Parathyroid adenoma (tissue), 2 donors: Measurements from ENCODE around the gene TMSB15B.
"Not testable (repeated sequence)": the region's sequence is repeated elsewhere in the genome, so short reads cannot be mapped to it uniquely, and the experiment has no call there.

Experiments used
- H2AFZ ChIP-seq: fragments of 300-600 bp; sonication (generic); one replicate; pipeline ENCODE4 v1.7.0; 2017; ENCODE audit warnings: antibody characterized with exemption, mild to moderate bottlenecking
- H3K27ac ChIP-seq: fragments of 300-600 bp; sonication (generic); one replicate; pipeline ENCODE4 v1.7.0; 2017
- H3K27me3 ChIP-seq: fragments of 300-600 bp; sonication (generic); one replicate; pipeline ENCODE4 v1.7.0; 2017; ENCODE audit warnings: low read length; ENCODE audit not compliant: control insufficient read depth, insufficient read depth
- H3K36me3 ChIP-seq: fragments of 300-600 bp; sonication (generic); one replicate; pipeline ENCODE4 v1.7.0; 2017; ENCODE audit warnings: low read length; ENCODE audit not compliant: control insufficient read depth, insufficient read depth
- H3K4me1 ChIP-seq: fragments of 300-600 bp; sonication (generic); one replicate; pipeline ENCODE4 v1.7.0; 2017; ENCODE audit warnings: control low read depth
- H3K4me2 ChIP-seq: fragments of 300-600 bp; sonication (generic); one replicate; pipeline ENCODE4 v1.7.0; 2017; ENCODE audit warnings: low read length
- H3K4me3 ChIP-seq: fragments of 300-600 bp; sonication (generic); one replicate; pipeline ENCODE4 v1.7.0; 2017; ENCODE audit warnings: low read depth, low read length
- H3K79me2 ChIP-seq: fragments of 300-600 bp; sonication (generic); one replicate; pipeline ENCODE4 v1.7.0; 2017; ENCODE audit warnings: control low read depth
- H3K9ac ChIP-seq: fragments of 300-600 bp; sonication (generic); one replicate; pipeline ENCODE4 v1.7.0; 2017; ENCODE audit warnings: mild to moderate bottlenecking
- H3K9me3 ChIP-seq: fragments of 300-600 bp; sonication (generic); one replicate; pipeline ENCODE4 v1.7.0; 2017; ENCODE audit warnings: low read length; ENCODE audit not compliant: control insufficient read depth
- TF ChIP-seq, protein P1 (sequence below): fragments of 300-600 bp; sonication (generic); IDR thresholded peaks from one replicate; pipeline ENCODE4 v1.7.0; 2017; ENCODE audit warnings: antibody characterized with exemption, mild to moderate bottlenecking
- donor health status: primary hyperparathyroidism.

The TMSB15B gene

DNA sequence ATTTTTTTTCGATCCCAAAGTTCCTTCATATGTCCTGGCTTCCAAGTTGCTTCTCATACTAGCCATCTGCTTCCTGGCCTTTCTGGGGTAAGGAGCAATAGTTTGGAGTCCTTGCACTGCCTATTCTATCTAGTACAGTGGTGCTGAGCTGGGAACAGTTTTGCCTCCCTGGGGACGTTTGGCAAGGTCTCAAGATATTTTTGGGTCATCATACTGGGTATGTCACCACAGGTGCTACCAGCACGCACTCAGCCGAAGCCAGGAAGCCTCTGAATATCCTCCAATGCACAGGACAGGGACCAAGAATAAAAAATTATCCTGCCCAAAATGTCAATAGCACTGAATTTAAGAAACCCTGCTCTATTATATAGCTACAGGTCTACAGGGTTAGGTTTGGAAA lies 35.4 kb upstream of the TMSB15B start:
- no peaks in the 10 kb centered on the region for H3K36me3 ChIP-seq
- H3K79me2 ChIP-seq = no peaks in the 10 kb centered on the region
- no peak overlapping the region for H3K4me3 ChIP-seq
- no peaks in the 10 kb centered on the region for H3K9me3 ChIP-seq
- TF ChIP-seq, protein P1, sequence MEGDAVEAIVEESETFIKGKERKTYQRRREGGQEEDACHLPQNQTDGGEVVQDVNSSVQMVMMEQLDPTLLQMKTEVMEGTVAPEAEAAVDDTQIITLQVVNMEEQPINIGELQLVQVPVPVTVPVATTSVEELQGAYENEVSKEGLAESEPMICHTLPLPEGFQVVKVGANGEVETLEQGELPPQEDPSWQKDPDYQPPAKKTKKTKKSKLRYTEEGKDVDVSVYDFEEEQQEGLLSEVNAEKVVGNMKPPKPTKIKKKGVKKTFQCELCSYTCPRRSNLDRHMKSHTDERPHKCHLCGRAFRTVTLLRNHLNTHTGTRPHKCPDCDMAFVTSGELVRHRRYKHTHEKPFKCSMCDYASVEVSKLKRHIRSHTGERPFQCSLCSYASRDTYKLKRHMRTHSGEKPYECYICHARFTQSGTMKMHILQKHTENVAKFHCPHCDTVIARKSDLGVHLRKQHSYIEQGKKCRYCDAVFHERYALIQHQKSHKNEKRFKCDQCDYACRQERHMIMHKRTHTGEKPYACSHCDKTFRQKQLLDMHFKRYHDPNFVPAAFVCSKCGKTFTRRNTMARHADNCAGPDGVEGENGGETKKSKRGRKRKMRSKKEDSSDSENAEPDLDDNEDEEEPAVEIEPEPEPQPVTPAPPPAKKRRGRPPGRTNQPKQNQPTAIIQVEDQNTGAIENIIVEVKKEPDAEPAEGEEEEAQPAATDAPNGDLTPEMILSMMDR = no peak
- no peak overlapping the region for H2AFZ ChIP-seq
- H3K27me3 ChIP-seq = no peaks in the 10 kb centered on the region
- no peak overlapping the region for H3K27ac ChIP-seq
- H3K4me2 ChIP-seq = no peak overlapping the region
- no peak overlapping the region for H3K9ac ChIP-seq
- no peaks in the 10 kb centered on the region for H3K4me1 ChIP-seq

DNA sequence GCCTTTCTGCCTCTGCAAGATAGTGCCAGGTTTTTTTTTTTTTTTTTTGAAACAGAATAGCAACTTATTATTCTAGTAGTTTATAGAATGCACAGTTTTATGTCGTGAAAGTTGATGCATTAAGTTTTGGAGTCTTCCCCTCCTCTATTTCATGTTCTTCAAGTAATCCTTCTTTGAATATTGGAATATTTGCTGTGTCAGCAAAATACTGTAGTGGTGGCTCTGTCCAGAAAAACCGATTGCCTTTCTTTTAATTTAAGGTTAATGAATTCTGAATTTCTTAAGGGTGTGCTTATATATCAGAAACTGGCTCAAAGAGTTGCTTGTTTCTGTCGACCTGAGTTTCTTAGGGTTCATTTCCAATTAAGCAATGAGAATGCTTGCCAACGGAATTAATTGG lies 34.8 kb upstream of the TMSB15B start:
- Histone ChIP-seq H2AFZ (no peak overlapping the region), H3K9me3 (no peaks in the 10 kb centered on the region), H3K27ac (no peak overlapping the region), H3K4me2 (no peak overlapping the region), H3K4me1 (no peaks in the 10 kb centered on the region), H3K79me2 (no peaks in the 10 kb centered on the region), H3K27me3 (no peaks in the 10 kb centered on the region), H3K4me3 (no peak overlapping the region), H3K9ac (no peak overlapping the region), H3K36me3 (no peaks in the 10 kb centered on the region)
- TF ChIP-seq, protein P1 = no peak

DNA sequence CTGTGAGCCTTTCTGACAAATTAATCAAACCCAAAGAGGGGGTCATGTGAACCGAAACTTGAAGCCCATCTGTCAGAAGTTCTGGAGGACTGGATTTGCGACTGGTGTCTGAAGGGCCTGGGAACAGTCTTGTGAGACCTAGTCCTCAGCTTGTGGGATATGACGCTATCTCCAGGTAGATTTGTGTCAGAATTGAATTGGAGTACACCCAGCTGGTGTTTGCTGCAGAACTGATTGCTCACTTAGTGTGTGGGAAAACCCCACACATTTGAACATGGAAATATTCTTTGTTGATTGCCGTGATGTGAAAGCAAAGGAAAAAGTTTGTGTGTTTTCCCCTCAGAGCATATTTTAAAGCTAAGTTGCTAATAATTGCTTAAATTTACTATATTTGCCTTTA lies 30.3 kb upstream of the TMSB15B start:
- Histone ChIP-seq H3K4me1 (no peaks in the 10 kb centered on the region), H3K79me2 (no peaks in the 10 kb centered on the region), H2AFZ (no peak overlapping the region), H3K36me3 (no peaks in the 10 kb centered on the region), H3K27me3 (no peaks in the 10 kb centered on the region), H3K4me2 (no peak overlapping the region), H3K27ac (no peak overlapping the region), H3K9me3 (no peaks in the 10 kb centered on the region), H3K9ac (no peak overlapping the region), H3K4me3 (no peak overlapping the region)
- TF ChIP-seq, protein P1 = no peak

DNA sequence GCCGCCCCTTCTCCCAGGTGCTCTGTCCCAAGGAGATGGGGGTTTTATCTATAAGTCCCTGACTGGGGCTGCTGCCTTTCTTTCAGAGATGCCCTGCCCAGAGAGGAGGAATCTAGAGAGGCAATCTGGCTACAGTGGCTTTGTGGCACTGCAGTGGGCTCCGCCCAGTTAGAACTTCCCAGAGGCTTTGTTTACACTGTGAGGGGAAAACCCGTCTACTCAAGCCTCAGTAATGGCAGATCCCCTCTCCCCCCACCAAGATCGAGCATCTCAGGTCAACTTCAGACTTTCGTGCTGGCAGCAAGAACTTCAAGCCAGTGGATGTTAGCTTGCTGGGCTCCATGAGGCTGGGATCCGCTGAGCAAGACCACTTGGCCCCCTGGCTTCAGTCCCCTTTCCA lies 22.2 kb upstream of the TMSB15B start:
- H3K9ac ChIP-seq, H3K79me2 ChIP-seq, H3K27ac ChIP-seq, H2AFZ ChIP-seq, H3K4me2 ChIP-seq, H3K36me3 ChIP-seq, H3K4me1 ChIP-seq, H3K4me3 ChIP-seq, H3K9me3 ChIP-seq, H3K27me3 ChIP-seq: not testable (repeated sequence)

DNA sequence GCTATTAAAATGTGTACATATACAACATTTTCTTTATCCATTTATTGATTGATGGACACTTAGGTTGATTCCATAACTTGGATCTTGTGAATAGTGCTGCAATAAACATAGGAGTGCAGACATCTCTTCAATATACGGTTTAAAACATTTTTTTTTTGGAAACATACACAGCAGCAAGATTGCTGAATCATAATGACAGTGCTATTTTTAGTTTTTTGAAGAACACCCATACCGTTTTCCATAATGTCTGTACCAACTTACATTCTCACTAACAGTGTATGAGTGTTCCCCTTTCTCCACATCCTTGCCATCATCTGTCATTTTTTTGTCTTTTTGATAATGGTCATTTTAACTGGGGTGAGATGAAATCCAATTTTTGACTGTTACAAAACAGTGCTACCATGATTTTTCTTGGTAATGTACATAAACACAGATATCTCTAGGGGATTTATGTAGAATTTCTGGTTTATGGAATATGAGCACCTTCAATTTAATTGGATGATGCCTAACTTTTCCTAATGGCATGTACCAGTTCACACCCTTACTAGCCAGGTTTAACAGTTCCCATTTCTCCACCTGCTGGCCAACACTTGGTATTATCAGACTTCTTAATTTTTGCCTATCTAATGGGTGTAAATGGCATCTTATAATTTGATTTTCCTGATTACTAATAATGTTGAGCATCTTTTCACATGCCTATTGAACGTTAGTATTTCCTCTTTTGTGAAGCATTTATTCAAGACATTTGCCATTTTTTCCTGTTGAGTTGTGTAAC lies 21.0 kb upstream of the TMSB15B start:
- H2AFZ ChIP-seq = no peak overlapping the region
- no peaks in the 10 kb centered on the region for H3K79me2 ChIP-seq
- no peak overlapping the region for H3K9ac ChIP-seq
- no peaks in the 10 kb centered on the region for H3K36me3 ChIP-seq
- TF ChIP-seq, protein P1 = peak; percentile 41
- H3K9me3 ChIP-seq = no peaks in the 10 kb centered on the region
- H3K4me1 ChIP-seq = no peaks in the 10 kb centered on the region
- no peak overlapping the region for H3K4me3 ChIP-seq
- H3K4me2 ChIP-seq = no peak overlapping the region
- no peaks in the 10 kb centered on the region for H3K27me3 ChIP-seq
- no peak overlapping the region for H3K27ac ChIP-seq
